ENCODE data around the gene DDX54. TPM values are rescaled to one million over a fixed set of nuclear protein-coding genes. Genes with fewer than 3 reads are reported as not detected.
"Not testable (repeated sequence)": the region's sequence is repeated elsewhere in the genome, so short reads cannot be mapped to it uniquely, and the experiment has no call there.

Gene DDX54
- total and polyA plus RNA-seq, 4 donors = 12.6 to 70.8 (median 47.9) TPM

DNA sequence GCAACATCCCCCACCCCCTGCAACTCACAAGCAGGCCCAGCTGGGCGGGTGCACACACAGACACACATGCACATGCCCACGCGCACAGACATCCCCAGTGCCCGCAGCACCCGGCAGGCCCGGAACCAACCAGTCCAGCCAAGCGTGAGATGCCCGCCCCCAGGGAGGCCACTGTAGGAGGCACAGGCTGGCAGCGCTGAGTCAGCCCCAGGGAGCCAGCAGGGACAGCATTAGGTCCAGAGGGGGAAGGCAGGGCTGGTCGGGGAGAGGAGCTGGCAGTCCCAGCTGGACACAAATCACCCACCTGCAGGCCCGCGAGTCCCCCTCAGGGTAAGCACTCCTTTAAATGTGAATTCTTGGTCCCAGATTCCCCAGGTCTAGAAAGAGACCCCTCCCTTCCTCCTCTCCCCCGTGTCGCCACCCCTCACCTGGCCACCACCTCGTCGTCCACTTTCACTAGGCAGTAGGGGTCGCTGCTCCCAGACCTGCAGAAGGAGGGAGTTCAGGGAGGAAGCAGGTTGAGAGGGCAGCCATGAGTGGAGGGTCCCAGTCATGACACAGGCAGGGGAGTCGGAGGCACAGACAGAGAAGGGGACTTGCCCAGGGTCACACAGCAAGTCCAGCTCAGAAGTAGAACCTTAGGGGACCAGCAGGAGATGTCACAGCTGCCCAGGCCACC lies 54.7 kb downstream of the DDX54 start:
- ATAC-seq (ENCODE audit: low FRiP score) (no peak), DNase-seq (no peak)
- Histone ChIP-seq H3K36me3 (ENCODE audit: control insufficient read depth in 1 of 2, insufficient read depth in 2 of 2, low read length in 1 of 2) (no peaks in the 10 kb centered on the region), H3K4me3 (ENCODE audit: low read length in 2 of 2) (no peak overlapping the region), H3K4me1 (ENCODE audit: control insufficient read depth in 1 of 2, insufficient read depth in 2 of 2, low read length in 2 of 2) (no peaks in the 10 kb centered on the region), H3K9me3 (ENCODE audit: control insufficient read depth, low read length) (no peaks in the 10 kb centered on the region), H3K27ac (ENCODE audit: low read depth in 1 of 2, low read length in 2 of 2) (no peak overlapping the region), H3K27me3 (ENCODE audit: control insufficient read depth in 1 of 2, insufficient read depth in 2 of 2, low read length in 1 of 2) (no peaks in the 10 kb centered on the region)
- WGBS, 2 donors = 32 to 37% methylated on average over 18 of the region's 18 CpGs
- intact Hi-C loops (cut with DNase I) = no loop called here

DNA sequence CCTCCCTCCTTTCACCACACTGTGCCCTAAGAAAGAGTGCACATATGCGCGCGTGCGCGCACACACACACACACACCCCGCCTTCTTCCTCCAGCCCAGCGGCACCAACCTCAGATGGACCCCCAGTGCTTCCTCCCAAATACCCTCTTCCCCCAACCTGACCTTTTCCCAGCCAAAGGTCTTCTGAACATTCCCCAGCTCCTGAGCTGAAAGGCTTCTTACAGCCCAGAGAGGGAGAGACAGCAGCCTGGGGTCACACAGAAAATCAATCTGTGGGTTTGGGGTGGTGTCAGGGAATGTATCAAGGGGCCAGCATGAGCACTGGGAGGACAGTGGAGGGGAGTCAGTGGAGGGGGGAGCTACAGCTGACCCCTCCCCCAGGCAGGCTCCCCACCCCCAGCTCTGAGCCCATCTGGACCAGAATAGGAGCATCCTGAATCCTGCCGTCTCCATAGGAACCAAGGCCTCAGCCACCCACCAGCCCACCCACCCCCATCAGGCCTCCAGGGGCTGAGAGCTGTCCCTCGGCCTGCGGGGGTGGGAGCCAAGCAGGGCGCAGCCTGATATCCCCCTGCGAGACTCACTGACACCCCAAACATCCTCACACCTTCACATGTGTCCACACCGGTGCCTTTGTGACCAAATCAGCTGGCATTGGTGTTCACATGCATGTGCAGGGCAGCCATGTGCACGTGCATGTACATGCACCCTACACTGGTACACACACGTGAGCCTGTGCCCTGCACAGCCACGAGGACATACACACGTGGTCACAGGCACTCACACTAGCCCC lies 55.4 kb downstream of the DDX54 start:
- Histone ChIP-seq H3K9me3 (ENCODE audit: control insufficient read depth, low read length) (no peaks in the 10 kb centered on the region), H3K36me3 (ENCODE audit: control insufficient read depth in 1 of 2, insufficient read depth in 2 of 2, low read length in 1 of 2) (no peaks in the 10 kb centered on the region), H3K27ac (ENCODE audit: low read depth in 1 of 2, low read length in 2 of 2) (no peak overlapping the region), H3K27me3 (ENCODE audit: control insufficient read depth in 1 of 2, insufficient read depth in 2 of 2, low read length in 1 of 2) (no peaks in the 10 kb centered on the region), H3K4me3 (ENCODE audit: low read length in 2 of 2) (no peak overlapping the region), H3K4me1 (ENCODE audit: control insufficient read depth in 1 of 2, insufficient read depth in 2 of 2, low read length in 2 of 2) (no peaks in the 10 kb centered on the region)
- ATAC-seq (ENCODE audit: low FRiP score) (no peak), DNase-seq (no peak)
- intact Hi-C loops (cut with DNase I) = no loop called here
- whole genome bisulfite sequencing, 2 donors = 71 to 73% methylated on average over 15 to 17 of the region's 17 CpGs

DNA sequence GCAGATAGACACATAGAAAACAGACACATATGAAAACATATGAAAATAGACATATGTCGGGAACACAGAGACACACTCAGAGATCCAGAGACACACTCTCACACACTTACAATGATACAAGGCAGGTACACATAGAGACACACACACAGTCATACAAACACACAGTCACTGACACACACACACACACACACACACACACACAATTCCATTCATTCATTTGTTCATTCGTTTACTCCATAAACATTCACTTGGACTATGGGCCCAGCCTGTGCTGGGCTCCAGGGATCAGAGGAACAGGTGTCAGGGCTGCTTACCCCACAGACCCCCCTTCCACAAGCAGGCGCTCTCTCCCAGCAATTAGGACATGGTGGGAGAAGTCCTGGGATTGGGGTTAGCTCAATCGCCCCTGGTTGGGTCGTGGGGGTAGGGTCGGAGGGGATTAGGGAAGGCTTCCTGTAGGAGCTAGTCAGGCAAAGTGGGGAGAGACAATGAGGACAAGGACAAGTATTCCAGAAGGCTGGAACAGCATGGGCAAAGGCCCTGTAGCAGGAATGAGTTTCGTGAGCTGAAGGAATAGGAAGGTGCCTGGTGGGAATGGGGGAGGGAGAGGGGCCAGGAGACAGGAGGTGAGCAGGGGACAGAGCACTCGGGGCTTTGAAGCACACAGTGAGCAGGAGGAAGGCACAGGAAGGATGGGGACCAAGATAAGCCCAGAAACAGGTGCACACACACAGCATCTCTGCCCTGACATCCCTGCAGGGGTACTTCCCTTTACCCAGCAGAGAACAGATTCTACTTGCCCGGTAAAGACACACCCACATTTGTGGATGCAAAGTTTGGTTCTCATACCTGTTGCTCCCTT lies 56.2 kb downstream of the DDX54 start:
- Histone ChIP-seq H3K4me3 (ENCODE audit: low read length in 2 of 2) (no peak overlapping the region), H3K27me3 (ENCODE audit: control insufficient read depth in 1 of 2, insufficient read depth in 2 of 2, low read length in 1 of 2) (no peaks in the 10 kb centered on the region), H3K27ac (ENCODE audit: low read depth in 1 of 2, low read length in 2 of 2) (no peak overlapping the region), H3K36me3 (ENCODE audit: control insufficient read depth in 1 of 2, insufficient read depth in 2 of 2, low read length in 1 of 2) (no peaks in the 10 kb centered on the region), H3K9me3 (ENCODE audit: control insufficient read depth, low read length) (no peaks in the 10 kb centered on the region), H3K4me1 (ENCODE audit: control insufficient read depth in 1 of 2, insufficient read depth in 2 of 2, low read length in 2 of 2) (no peaks in the 10 kb centered on the region)
- WGBS, 2 donors = 48 to 56% methylated on average over 9 of the region's 9 CpGs
- no peak for DNase-seq
- no peak for ATAC-seq (ENCODE audit: low FRiP score)
- intact Hi-C loops (cut with DNase I) = no loop called here

DNA sequence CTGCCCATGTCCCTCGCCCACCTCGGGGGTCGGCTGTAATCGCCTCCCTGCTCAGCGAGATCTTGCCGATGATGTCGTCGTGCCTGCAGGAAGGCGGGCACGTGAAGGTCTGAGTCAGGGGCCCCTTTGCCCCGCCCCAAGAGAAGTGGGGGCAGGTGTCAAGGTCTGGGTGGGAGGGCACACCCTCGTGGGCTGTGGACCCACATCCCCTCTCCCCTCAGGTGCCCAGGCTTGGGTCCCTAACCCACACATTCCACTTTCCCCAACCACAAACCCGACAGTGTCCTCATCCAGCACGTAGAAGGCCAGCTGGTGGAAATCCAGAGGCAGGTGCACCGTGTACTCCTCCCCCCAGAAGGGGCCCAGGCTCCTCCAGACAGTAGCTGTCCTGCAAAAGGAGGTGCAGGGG lies 57.5 kb downstream of the DDX54 start:
- WGBS, 2 donors = 42 to 53% methylated on average over 15 of the region's 15 CpGs
- H3K4me3 ChIP-seq (ENCODE audit: low read length in 2 of 2) = no peak overlapping the region

DNA sequence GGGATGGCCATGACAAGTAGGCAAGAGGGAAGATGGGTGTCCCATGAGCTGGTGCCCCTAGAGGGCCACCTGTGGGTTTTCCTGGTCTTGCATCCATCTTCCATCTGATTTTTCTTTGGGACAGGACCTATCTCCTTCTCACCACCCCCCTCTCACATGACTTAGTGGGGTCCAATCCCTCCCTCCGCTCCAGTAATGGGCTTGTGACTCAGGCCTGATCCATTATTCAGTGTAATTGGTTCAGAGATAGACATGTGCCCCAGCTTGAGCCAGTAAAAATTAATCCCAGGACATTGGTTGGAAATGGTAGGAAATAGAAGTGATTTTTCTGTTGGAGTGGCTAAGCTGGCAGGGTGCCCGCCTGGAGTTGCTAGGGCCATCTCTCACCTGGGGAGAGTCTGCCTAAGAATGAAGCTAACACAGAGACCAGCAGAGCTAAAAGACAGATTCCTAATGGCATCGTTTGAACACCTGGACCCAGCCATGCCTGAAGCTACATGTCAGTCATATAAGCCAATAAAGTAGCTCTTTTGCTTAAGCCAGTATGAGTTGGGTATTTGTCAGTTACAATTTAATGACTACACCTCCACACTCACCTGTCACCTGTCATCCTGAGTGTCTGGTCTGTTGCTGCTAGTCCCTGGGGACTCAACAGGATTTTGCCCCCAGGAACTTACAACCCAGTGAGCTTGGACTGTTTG lies 64.5 kb downstream of the DDX54 start:
- intact Hi-C loops (cut with DNase I) = no loop called here
- no peak for ATAC-seq (ENCODE audit: low FRiP score)
- peak in 1 of 2 donors; percentile 11 for DNase-seq
- no peaks in the 10 kb centered on the region for H3K27me3 ChIP-seq (ENCODE audit: control insufficient read depth in 1 of 2, insufficient read depth in 2 of 2, low read length in 1 of 2)
- no peaks in the 10 kb centered on the region for H3K9me3 ChIP-seq (ENCODE audit: control insufficient read depth, low read length)
- H3K4me3 ChIP-seq (ENCODE audit: low read length in 2 of 2) = no peak overlapping the region
- H3K36me3 ChIP-seq (ENCODE audit: control insufficient read depth in 1 of 2, insufficient read depth in 2 of 2, low read length in 1 of 2) = no peaks in the 10 kb centered on the region
- H3K27ac ChIP-seq (ENCODE audit: low read depth in 1 of 2, low read length in 2 of 2) = no peak overlapping the region
- no peaks in the 10 kb centered on the region for H3K4me1 ChIP-seq (ENCODE audit: control insufficient read depth in 1 of 2, insufficient read depth in 2 of 2, low read length in 2 of 2)
- 75 to 77% methylated on average over 3 of the region's 3 CpGs for WGBS, 2 donors

More for the DNA sequence above, 57.5 kb downstream of the DDX54 start:
- DNase-seq (no peak), ATAC-seq (ENCODE audit: low FRiP score) (no peak)
- Histone ChIP-seq H3K4me1 (ENCODE audit: control insufficient read depth in 1 of 2, insufficient read depth in 2 of 2, low read length in 2 of 2) (no peaks in the 10 kb centered on the region), H3K27ac (ENCODE audit: low read depth in 1 of 2, low read length in 2 of 2) (no peak overlapping the region), H3K27me3 (ENCODE audit: control insufficient read depth in 1 of 2, insufficient read depth in 2 of 2, low read length in 1 of 2) (no peaks in the 10 kb centered on the region), H3K36me3 (ENCODE audit: control insufficient read depth in 1 of 2, insufficient read depth in 2 of 2, low read length in 1 of 2) (no peaks in the 10 kb centered on the region), H3K9me3 (ENCODE audit: control insufficient read depth, low read length) (no peaks in the 10 kb centered on the region)
- intact Hi-C loops (cut with DNase I) = no loop called here

DNA sequence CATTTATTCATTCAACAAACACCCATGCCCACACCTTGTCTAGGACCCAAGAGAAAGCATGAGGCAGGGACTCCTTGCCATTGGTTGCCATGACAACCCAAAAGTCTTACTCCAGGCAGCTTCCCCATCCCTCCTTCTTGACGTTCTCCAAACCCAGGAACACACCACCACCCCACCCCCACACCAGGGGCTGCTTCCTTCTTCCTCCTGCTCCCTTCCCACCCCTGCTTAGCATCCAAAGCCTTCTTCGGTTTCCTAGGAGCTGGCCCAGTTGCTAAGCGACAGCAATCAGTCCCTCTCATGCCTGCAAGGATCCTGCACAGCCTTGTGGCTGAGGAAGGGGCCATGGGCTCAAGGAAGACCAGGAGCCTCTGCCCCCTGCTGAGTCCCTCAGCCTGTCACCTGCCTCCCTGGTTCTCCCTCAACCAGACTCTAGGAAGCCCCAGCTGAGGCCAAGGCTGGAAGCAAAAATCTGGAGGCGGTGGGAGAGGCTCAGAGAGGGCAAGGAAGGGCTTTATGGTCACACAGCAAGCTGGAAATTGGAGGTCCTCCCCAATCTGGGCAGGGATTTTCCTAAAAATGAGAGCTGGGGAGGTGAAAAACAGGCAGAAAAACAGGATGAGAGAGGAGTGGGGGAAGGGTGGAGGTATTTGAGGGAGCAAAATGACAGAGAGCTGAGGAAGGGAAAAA lies 65.2 kb downstream of the DDX54 start:
- WGBS, 2 donors = 33 to 34% methylated on average over 4 of the region's 4 CpGs
- no peaks in the 10 kb centered on the region for H3K9me3 ChIP-seq (ENCODE audit: control insufficient read depth, low read length)
- H3K27me3 ChIP-seq (ENCODE audit: control insufficient read depth in 1 of 2, insufficient read depth in 2 of 2, low read length in 1 of 2) = no peaks in the 10 kb centered on the region
- ATAC-seq (ENCODE audit: low FRiP score) (no peak), DNase-seq (no peak)
- H3K36me3 ChIP-seq (ENCODE audit: control insufficient read depth in 1 of 2, insufficient read depth in 2 of 2, low read length in 1 of 2) = no peaks in the 10 kb centered on the region
- intact Hi-C loops (cut with DNase I) = no loop called here
- no peak overlapping the region for H3K4me3 ChIP-seq (ENCODE audit: low read length in 2 of 2)
- no peak overlapping the region for H3K27ac ChIP-seq (ENCODE audit: low read depth in 1 of 2, low read length in 2 of 2)
- H3K4me1 ChIP-seq (ENCODE audit: control insufficient read depth in 1 of 2, insufficient read depth in 2 of 2, low read length in 2 of 2) = no peaks in the 10 kb centered on the region

DNA sequence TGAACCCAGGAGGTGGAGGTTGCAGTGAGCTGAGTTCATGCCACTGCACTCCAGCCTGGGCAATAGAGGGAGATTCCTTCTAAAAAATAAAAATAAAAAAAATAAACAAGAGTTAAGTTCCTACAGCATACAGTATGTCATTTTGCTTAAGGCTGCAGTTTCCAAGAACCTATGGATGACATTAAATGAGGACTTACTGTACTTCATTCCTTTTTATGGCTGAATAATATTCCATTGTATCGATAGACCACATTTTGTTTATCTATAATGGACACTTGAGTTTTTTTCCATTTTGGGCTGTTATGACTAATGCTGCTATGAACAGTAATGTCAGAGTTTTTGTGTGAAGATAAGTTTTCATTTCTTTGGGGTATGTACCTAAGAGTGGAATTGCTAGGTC lies 67.1 kb downstream of the DDX54 start:
- Histone ChIP-seq H3K36me3 (ENCODE audit: control insufficient read depth in 1 of 2, insufficient read depth in 2 of 2, low read length in 1 of 2) (no peaks in the 10 kb centered on the region), H3K27me3 (ENCODE audit: control insufficient read depth in 1 of 2, insufficient read depth in 2 of 2, low read length in 1 of 2) (no peaks in the 10 kb centered on the region), H3K9me3 (ENCODE audit: control insufficient read depth, low read length) (no peaks in the 10 kb centered on the region), H3K27ac (ENCODE audit: low read depth in 1 of 2, low read length in 2 of 2) (no peak overlapping the region), H3K4me1 (ENCODE audit: control insufficient read depth in 1 of 2, insufficient read depth in 2 of 2, low read length in 2 of 2) (no peaks in the 10 kb centered on the region), H3K4me3 (ENCODE audit: low read length in 2 of 2) (no peak overlapping the region)
- no peak for ATAC-seq (ENCODE audit: low FRiP score)
- no peak for DNase-seq
- intact Hi-C loops (cut with DNase I) = no loop called here
- WGBS, 2 donors = 93 to 97% methylated on average over 1 of the region's 1 CpG

DNA sequence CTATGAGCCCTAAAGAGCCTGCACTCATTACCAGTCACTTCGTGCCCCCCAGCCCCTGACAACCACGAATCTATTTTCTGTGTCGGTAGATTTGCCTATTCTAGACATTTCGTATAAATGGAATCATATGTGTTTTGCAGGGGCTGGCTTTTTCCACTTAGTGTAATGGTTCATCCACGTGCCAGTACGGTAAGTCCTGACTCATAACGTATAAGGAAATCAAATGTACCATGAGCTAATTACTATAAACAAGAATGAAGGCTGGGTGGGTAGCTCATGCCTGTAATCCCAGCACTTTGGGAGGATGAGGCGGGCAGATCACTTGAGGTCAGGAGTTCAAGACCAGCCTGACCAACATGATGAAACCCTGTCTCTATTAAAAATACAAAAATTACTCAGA lies 67.6 kb downstream of the DDX54 start:
- H3K4me3 ChIP-seq (ENCODE audit: low read length in 2 of 2); H3K27ac ChIP-seq (ENCODE audit: low read depth in 1 of 2, low read length in 2 of 2); H3K4me1 ChIP-seq (ENCODE audit: control insufficient read depth in 1 of 2, insufficient read depth in 2 of 2, low read length in 2 of 2); DNase-seq; H3K36me3 ChIP-seq (ENCODE audit: control insufficient read depth in 1 of 2, insufficient read depth in 2 of 2, low read length in 1 of 2); H3K9me3 ChIP-seq (ENCODE audit: control insufficient read depth, low read length); intact Hi-C loops (cut with DNase I); H3K27me3 ChIP-seq (ENCODE audit: control insufficient read depth in 1 of 2, insufficient read depth in 2 of 2, low read length in 1 of 2); ATAC-seq (ENCODE audit: low FRiP score): not testable (repeated sequence)
- 62 to 67% methylated on average over 8 of the region's 8 CpGs for WGBS, 2 donors

Measured in aorta (tissue), 5 donors.